ENCODE results near the gene GBP6. TPM values are rescaled to one million over a fixed set of nuclear protein-coding genes. Genes with fewer than 3 reads are reported as not detected.

The GBP6 gene
- total RNA-seq, 1 donor from 2014 or later: not detected

- no peaks in the 10 kb centered on the region for H3K9me3 Mint-ChIP-seq
- peaks cover 3% of the 10 kb centered on the region for H3K27me3 Mint-ChIP-seq (ENCODE audit: low read depth)
- TF ChIP-seq, protein P1, sequence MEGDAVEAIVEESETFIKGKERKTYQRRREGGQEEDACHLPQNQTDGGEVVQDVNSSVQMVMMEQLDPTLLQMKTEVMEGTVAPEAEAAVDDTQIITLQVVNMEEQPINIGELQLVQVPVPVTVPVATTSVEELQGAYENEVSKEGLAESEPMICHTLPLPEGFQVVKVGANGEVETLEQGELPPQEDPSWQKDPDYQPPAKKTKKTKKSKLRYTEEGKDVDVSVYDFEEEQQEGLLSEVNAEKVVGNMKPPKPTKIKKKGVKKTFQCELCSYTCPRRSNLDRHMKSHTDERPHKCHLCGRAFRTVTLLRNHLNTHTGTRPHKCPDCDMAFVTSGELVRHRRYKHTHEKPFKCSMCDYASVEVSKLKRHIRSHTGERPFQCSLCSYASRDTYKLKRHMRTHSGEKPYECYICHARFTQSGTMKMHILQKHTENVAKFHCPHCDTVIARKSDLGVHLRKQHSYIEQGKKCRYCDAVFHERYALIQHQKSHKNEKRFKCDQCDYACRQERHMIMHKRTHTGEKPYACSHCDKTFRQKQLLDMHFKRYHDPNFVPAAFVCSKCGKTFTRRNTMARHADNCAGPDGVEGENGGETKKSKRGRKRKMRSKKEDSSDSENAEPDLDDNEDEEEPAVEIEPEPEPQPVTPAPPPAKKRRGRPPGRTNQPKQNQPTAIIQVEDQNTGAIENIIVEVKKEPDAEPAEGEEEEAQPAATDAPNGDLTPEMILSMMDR (conservative IDR thresholded peaks at IDR 0.05): no peak
- H3K36me3 Mint-ChIP-seq (ENCODE audit: low read depth): no peaks in the 10 kb centered on the region
- DNase-seq (ENCODE audit: low read depth, low spot score): no peak
- no peaks in the 10 kb centered on the region for H3K4me1 Mint-ChIP-seq
- no peak overlapping the region for H3K4me3 Mint-ChIP-seq
- no peak overlapping the region for H3K27ac Mint-ChIP-seq (ENCODE audit: unreplicated experiment)
These were observed 11.4 kb upstream of the GBP6 start for GRCh38 chr1:89352421-89352820.

DNA sequence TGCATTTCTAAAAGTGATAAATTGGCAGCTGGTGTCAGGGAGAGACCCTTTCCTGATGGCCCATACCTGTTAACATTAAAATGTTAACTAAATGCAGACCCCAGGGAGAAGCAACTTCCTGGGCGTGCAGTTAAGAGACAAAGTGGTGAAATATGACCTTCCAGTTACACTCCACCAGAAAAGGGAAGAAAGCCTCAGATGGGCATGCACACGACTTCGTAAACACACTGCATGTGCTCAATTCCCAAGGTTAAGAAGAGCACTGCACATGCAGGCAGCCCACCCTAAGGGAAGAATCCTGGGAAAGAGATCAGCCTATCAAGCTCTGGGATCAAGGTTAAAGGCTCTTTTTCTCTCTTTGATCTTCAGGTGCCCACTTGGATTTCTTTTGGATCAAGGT lies 9.7 kb upstream of the GBP6 start:
- no peak overlapping the region for H3K4me3 Mint-ChIP-seq
- peaks cover 3% of the 10 kb centered on the region for H3K27me3 Mint-ChIP-seq (ENCODE audit: low read depth)
- no peak for DNase-seq (ENCODE audit: low read depth, low spot score)
- H3K9me3 Mint-ChIP-seq: no peaks in the 10 kb centered on the region
- no peak overlapping the region for H3K27ac Mint-ChIP-seq (ENCODE audit: unreplicated experiment)
- H3K4me1 Mint-ChIP-seq: no peaks in the 10 kb centered on the region
- TF ChIP-seq, protein P1 (conservative IDR thresholded peaks at IDR 0.05): no peak
- no peaks in the 10 kb centered on the region for H3K36me3 Mint-ChIP-seq (ENCODE audit: low read depth)

DNA sequence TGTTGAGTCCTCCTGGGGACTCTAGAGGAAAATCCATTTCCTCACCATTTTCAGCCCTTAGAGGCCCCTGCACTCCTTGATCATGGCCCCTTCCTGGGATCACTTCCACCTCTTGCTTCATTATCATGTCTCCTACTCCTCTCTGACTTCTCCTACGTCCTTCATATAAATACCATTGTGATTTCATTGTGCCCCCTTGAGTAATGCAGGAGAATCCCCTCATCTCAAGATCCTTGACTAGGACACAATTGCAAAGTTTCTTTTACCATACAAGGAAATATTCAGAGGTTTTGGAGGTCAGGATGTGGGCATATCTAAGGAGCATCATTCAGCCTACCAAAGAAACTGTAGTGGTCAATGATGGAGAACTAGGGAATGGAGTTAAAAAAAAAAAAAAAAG lies 8.8 kb upstream of the GBP6 start:
- H3K36me3 Mint-ChIP-seq (ENCODE audit: low read depth): no peaks in the 10 kb centered on the region
- no peak overlapping the region for H3K4me3 Mint-ChIP-seq
- no peaks in the 10 kb centered on the region for H3K9me3 Mint-ChIP-seq
- H3K27me3 Mint-ChIP-seq (ENCODE audit: low read depth): peaks cover 4% of the 10 kb centered on the region
- no peaks in the 10 kb centered on the region for H3K4me1 Mint-ChIP-seq
- TF ChIP-seq, protein P1 (conservative IDR thresholded peaks at IDR 0.05): no peak
- no peak for DNase-seq (ENCODE audit: low read depth, low spot score)
- no peak overlapping the region for H3K27ac Mint-ChIP-seq (ENCODE audit: unreplicated experiment)

DNA sequence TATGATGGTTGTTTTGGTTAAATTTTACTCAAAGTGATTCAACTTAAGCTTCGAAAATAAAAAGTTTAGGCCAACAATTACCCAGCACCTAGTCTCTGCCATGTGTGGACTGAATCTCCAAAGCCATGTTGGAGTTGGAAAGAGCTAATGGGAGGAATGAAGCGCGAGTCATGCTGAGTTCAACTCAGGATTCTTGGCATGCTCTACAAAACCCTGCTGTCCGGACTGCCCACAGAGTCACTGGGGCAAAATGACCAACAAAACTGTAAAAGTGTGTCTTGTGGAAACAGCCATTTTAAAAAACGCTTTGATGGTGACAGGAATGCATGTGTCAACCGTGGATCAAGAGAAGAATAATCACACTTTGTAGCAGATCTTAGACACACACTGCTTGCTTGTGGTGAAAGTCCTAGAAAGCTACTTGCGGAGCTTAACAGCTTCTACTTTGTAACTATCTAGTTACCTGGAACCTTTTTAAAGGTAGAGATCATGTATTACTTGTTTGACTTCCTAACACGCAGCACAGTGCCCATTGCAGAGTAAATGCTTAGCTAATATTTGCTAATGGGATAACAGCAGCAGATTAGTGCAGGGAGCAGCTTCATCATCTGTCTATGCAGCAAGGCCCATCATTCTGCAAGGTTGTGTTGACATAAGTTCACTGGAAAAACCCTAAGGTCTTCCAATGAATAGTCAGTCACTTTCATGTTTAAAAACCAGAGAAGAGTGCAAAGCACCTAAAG lies 7.0 kb upstream of the GBP6 start:
- H3K27me3 Mint-ChIP-seq (ENCODE audit: low read depth): peaks cover 15% of the 10 kb centered on the region
- no peaks in the 10 kb centered on the region for H3K36me3 Mint-ChIP-seq (ENCODE audit: low read depth)
- no peaks in the 10 kb centered on the region for H3K4me1 Mint-ChIP-seq
- H3K9me3 Mint-ChIP-seq: no peaks in the 10 kb centered on the region
- no peak overlapping the region for H3K4me3 Mint-ChIP-seq
- no peak overlapping the region for H3K27ac Mint-ChIP-seq (ENCODE audit: unreplicated experiment)
- TF ChIP-seq, protein P1 (conservative IDR thresholded peaks at IDR 0.05): no peak
- no peak for DNase-seq (ENCODE audit: low read depth, low spot score)

GRCh38 chr1:89358287-89358893 lies 5.5 kb upstream of the GBP6 start:
- no peak overlapping the region for H3K27ac Mint-ChIP-seq (ENCODE audit: unreplicated experiment)
- no peaks in the 10 kb centered on the region for H3K9me3 Mint-ChIP-seq
- H3K4me1 Mint-ChIP-seq: no peaks in the 10 kb centered on the region
- no peak overlapping the region for H3K4me3 Mint-ChIP-seq
- H3K36me3 Mint-ChIP-seq (ENCODE audit: low read depth): no peaks in the 10 kb centered on the region
- peaks cover 16% of the 10 kb centered on the region for H3K27me3 Mint-ChIP-seq (ENCODE audit: low read depth)
- TF ChIP-seq, protein P1 (conservative IDR thresholded peaks at IDR 0.05): peak; percentile 84
- DNase-seq (ENCODE audit: low read depth, low spot score): peak; percentile 69
